Measurements from ENCODE around the gene TRAF3.
"Not testable (repeated sequence)": the region's sequence is repeated elsewhere in the genome, so short reads cannot be mapped to it uniquely, and the experiment has no call there.

The TRAF3 gene

DNA sequence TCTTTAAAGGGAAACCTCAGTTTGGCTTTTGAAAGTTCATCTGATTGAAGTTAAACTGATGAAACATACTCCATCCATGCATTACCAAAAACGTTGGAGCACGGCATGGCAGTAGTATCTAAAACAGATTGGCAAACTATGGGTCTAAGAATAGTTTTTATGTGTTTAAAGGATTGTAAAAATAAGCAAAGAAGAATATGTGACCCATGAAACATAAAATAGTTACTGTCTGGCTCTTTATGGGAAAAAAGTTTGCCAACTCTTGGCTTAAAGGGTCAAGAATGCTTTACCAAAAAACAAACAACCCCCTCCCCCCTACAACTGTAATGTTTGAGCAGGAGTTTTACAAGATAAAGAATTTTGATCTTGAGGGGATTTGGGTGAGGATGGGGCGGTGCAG, 32.6 kb downstream of the TRAF3 start:
- DNase-seq, result no peak

DNA sequence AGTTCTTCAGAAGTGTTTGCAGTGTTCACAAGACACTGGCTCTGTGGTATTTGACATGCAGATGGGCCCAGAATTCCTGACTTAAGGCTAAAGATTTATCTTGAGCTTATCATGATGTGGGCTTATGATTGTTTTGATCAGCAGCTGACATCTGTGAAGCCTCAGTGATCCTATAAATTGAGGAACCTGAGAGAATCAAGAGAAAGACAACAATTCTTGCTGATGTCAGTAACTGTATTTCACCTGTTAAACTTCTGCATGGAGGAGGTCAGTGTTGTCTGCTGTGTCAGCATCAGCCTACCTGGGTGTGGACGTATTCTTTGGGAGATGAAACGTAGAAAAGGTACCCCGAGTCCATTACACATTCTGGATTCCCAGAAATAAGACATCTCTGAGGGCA, 33.3 kb downstream of the TRAF3 start:
- peak; percentile 38 for DNase-seq

DNA sequence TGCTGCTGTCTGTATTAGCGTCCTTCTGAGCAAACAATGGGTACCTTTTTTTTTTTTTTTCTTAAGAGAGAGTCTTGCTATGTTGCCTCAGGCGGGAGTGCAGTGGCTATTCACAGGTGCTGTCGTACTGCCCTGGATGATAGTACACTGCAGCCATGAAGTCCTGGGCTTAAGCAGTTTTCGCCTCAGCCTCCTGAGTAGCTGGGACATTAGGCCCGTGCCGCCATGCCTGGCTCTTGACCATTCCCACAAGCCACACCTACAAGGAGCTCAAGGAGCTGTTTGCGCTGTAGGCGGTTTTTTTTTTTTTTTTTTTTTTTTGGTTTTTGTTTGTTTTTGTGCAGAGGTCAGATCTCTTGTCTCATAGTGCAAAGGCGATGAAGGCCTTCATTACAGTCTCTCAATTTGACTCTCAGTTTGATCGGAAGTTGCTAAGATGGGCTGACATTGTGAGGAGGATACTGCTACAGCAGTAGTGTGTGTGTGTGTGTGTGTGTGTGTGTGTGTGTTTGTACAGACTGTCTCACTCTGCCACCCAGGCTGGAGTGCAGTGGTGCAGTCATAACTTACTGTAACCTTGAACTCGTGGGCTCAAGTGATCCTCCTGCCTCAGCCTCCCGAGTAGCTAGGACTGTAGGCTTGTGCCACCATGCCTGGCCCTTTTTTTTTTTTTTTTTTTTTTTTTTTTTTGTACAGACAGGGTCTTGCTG, 34.2 kb downstream of the TRAF3 start:
- DNase-seq, result no peak

DNA sequence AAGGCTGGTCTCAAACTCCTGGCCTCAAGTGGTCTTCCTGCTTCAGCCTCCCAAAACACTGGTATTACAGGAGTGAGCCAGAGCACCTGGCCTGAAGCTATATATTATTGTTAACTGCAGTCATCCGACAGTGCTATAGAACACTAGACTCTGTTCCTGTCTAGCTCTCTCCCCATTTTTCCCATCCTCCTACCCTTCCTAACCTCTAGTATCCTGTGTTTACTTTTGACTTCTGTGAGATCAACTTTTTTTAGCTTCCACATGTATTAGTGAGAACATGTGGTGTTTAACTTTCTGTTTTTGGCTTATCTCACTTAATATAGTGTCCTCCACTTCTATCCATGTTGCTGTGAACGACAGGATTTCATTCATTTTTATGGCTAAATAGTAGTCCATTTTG, 34.7 kb downstream of the TRAF3 start:
- no peak for DNase-seq

DNA sequence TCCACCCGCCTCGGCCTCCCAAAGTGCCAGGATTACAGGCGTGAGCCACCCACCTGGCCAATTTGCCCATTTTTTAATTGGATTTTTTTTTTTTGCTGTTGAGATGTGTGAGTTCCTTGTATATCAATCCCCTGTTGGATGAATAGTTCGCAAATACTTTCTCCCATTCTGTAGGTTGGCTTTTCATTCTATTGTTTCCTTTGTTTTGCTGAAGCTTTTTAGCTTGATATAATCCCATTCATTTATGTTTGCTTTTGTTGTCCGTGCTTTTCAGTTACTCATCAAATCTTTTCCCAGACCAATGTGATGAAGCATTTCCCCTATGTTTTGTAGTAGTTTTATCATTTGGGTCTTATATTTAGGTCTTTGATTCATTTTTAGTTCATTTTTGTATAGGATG, 36.4 kb downstream of the TRAF3 start:
- no peak for DNase-seq

DNA sequence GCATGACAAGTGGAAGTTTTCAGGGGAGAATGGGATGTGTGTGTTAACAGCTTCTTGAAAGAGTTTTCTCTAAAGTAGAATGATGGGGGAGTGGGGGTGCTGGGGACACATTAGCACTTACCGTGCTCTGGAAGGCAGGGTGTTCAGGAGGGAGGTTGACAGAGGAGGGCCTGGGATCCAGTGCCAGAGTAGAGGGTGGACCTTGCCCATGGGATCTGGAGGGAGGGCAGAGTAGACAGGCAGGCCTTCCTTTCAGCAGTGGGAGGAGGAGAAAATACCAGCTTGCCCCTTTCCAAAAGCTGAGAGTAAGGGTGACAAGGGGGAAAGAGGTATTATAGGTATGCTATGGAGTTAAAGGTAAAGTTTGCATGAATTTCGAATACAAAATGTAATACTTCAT, 40.1 kb downstream of the TRAF3 start:
- DNase-seq, result no peak

DNA sequence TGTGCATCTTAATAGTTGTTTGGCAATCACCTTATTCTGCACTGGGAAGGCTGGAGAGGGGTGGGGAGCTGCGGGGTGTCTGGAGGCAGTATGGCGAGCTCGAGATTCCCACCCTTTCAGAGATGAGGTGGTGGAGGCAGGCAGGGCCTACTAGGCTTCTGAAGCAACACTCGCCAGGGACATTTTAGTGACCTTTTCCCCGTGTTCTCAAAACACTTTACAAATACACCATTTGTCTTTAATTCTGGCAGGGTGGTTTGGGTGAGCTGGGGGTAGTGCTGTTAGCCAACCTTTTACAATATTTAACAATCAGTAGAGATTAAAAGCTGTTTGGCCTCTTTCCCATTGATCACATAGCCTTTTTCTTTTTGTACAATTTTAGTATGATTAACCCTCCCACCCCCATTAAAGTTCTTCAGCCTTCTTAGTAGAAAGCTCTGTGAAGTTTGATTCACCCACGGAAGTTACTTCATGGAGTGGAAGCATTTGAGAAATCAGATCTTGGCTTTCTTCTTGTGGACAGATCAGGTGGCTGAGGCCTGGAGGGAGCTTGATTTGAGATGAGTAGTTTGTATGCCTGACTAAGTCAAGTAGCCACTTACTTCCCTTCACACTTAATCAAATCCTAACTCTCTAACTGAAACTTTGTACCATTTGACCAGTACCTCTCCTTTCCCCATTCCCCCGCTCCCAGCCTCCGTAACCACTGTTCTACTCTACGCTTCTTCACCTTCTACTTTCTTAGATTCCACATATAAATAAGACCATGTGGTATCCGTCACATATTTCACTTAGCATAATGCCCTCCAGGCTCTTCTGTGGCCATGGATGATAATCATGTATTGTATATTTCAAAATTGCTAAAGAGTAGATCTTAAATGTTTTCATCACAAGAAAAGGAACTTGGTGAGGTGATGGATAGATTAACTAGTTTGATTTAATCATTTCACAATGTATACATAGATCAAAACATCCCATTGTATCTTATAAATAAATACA, 41.0 kb downstream of the TRAF3 start:
- no peak for DNase-seq

DNA sequence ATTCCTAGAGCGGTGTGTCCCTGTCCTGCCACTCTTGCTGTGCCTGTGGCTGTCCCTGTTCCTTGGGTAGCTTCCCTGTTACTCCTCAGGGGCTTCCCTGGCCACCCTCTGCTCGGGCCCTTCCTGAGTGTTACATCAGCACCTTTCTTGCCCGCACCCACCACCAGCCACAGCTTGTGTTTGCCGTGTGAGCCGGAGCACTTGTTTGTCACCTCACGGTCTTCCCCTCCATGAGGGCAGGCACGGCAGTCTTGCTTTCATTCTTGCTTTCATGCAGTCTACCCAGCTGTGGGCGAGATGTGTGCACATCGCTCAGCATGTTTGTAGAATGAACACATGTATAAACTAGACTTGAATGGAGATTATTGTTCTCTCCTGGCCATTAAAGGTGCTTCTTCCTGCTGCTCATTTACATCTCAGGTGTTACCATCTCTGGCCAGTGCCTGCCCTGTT, 42.0 kb downstream of the TRAF3 start:
- DNase-seq, result peak; percentile 56

DNA sequence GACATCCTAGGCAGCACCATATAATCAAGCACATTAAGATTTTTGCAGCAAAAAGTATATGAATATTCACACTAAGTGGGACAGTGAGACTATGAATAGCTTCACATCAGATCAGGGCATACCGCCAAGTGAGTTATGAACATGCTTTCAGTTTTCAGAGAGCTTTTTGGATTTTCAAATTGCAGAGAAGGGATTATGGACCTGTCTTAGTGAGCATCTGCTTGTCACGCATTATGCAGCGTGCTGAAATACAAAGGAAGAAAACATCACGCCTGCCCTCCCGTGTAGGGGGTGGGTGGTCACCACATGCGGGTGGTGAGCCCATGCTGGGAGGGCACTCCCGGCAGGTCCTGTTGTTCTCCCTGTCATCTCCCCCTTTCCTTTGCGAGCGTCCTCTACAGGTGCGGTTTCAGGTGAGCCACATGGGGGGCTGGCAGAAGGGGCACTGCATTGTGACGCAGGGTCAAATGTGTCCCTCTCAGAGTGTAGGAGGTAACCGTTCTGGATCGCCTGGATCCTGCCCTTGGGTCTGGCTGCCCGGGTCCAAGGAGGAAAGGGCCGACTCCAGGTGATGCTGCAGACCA, 42.6 kb downstream of the TRAF3 start:
- peak; percentile 60 for DNase-seq

DNA sequence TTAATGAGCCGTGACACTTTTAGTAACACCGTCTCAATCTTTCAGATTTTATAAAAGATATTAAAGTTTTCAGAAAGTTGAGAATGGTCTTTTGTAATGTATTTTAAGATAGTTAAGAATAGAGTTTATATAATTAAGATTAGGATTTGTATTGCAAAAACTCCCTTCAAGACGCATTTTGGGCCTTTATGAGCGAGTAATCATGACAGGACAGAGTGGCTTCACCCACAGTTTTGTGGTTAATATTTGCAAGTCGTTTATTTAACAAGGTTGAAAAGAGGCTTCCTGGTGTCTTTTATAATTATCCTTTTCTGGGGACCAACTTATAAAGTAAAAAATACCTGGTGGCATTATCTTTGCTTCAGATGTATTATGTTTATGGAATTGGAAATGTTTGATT, 44.0 kb downstream of the TRAF3 start:
- no peak for DNase-seq

DNA sequence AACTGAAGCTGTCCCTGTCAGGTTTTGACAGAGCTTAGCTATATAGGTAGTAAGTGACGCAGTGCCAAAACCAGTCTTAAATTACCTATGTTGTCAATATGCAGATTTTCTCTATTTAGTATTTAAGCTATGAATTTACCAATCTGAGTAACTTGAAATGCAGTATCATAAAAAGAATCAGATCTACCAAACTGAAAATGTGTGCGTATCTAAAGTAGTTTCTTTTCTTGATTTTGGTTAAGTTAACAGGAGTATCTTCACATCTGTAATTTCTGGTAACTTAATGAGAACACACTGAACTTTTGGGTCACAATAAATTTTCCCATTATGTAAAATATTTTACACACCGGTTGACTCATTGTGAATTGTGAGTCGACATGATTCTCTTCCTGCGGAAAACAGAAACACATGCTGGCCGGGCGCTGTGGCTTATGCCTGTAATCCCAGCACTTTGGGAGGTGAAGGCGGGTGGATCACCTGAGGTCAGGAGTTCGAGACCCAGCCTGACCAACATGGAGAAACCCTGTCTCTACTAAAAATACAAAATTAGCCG, 45.1 kb downstream of the TRAF3 start:
- no peak for DNase-seq

DNA sequence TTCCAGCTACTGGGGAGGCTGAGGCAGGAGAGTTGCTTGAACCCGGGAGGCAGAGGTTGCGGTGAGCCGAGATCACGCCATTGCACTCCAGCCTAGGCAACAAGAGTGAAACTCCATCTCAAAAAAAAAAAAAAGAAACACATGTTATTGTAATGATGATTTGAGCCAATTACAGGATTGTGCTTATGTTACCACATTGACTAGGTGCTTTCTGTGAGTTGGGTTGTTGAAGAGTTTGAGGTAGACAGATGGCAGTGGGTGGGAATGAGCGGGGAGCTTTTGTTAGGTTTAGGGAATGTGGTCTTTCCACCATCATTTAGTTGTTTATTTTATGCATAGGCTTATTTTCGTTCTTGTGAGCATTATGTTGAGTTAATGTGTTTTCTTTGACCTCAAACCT, 45.6 kb downstream of the TRAF3 start:
- not testable (repeated sequence) for DNase-seq

DNA sequence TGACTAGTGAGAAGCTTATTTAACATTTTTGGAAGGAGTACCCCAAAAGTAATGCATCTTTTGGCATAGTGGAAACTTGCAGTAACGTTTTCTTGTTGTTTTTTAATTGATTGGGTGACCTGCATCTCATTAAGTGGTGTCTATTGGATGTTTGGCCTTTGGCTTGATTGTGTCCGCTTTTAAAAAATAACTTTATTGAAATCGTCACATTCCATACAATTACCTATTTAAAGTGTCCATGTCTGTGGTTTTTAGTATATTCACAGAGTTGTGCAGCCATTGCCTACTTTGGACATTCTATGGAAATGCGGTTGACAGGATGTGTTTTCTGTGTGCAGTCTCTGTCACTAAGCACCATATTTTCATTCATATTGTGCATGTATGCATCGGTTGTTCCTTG, 46.3 kb downstream of the TRAF3 start:
- no peak for DNase-seq

DNA sequence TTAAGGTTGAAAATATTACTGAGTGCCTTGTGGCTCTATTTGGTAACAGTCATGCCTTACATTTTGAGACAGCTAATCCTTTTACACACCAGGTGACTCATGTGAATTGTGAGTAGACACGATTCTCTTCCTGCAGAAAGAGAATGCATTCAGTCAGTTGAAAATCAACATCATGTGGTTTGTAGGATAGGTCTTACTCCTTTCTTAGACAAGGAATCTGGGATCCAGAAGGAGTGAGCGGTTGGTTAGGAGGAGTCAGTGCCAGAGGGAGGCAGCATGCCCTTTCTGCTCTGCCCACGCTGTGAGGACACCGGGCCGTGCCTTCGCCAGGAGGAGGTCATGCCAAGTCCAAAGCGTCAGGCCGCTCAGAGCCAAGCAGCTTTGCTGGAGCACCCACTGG, 47.6 kb downstream of the TRAF3 start:
- DNase-seq, result no peak

DNA sequence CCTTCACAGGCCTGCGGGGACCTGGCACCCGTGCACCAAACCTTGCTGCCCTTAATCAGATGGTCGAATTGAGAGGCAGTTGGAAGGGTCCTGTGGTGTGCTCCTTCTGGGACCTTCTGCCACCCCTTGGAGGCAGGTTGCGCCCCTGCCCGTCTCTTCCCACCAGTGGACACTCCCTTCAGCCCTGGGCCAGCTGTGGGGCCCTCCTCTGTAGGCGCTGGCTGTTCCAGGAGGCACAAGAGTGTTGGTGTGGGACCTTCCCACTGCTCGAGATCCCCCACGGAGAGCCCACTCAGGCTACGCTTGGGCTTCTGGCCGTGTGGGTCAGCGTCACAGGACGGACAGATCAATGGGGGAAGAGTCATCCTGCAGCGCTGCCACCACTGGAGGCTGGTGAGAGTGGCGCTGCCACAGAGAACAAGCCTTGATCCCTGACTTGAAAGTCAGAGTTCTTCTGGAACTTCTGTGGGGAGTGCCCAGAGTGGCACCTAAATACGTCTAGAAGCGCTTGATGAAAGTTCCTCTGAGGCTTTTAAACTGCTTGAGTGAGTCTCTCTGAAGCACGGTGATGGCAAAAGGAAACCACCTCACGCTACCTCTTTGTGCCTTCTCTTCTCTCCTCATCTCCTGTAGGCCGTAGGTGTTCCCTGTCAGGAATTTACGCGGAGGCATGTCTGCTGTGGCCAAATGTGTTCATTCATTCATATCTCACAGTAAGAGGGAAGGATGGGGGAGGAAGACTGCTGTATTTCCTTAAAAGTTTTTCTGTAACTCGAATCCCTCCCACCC, 48.3 kb downstream of the TRAF3 start:
- DNase-seq, result no peak

DNA sequence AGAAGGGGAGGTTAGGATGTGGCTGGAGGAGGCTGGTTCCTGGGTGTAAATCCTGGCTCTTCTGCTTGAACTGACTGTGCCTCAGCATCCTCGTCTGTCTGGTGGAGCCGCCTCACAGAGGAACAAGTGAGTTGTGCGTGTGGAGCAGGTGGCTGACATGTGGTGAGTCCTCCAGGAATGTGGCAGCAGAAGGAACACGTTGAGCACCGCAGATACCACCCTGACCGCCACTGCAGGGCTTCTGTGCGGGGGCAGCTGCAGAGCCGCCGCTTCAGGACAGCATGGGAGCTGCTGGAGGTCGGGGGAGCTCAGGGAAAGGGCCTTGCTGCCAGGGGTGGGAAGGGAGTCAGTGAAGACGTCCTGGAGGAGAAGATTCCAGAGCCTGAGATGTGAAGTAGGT, 48.9 kb downstream of the TRAF3 start:
- DNase-seq, result no peak

DNA sequence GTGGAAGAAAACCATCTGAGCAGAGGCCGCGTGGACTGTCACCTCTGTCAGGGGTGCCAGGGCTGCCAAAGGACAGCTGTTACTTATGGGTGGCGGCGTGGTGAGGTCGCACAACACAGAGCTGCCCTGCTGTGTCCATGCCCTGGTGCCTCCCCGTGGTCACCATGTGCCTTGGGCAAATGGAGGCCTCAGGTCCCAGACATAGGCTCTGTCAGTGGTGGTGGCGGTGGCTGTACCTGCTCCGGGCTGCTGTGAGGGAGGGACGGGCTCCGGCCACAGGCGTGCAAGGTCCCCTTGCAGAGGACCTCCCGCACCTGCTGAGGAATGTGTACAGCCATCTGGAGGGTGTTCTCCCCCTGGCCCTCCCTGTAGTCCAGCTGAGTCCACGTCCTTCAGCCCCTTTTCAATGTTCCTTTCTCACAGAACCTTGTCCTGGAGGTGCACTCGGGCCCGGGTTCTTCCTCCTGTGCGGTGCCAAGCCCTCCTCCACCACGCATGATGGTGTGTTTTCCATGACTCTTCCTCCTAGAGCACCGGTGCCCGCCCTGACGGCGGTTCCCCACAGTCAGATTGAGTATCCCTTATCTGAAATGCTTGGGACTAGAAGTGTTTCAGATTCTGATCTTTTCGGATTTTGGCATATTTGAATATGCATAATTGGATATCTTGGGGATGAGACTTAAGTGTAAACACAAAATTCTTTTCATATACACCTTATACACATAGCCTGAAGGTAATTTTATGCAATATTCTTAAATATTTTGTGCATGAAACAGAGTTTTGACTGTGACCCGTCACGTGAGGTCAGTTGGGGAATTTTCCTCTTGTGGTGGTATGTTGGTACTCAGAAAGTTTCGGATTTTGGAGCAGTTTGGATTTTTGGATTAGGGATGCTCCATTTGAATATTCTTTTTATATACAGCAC, 49.8 kb downstream of the TRAF3 start:
- no peak for DNase-seq

DNA sequence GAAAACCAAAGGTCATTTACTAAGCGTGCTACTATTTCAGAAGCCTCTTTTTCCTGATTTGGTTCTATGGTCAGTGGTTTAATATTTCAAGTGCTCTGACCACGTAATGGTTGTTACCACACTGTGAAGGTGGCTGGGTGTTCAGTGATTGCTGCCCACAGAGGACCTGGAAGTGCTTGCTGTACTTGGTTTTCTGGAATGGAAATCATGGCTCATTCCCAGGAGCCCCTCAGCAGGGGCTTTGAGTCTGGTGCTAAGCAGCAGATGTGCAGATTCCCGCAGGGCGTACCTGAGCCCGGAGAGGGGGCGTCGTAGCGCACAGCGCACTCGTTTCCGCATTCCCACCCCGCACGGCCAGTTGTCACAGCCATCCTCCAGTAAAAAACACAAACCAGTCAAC, 50.5 kb downstream of the TRAF3 start:
- DNase-seq, result no peak

DNA sequence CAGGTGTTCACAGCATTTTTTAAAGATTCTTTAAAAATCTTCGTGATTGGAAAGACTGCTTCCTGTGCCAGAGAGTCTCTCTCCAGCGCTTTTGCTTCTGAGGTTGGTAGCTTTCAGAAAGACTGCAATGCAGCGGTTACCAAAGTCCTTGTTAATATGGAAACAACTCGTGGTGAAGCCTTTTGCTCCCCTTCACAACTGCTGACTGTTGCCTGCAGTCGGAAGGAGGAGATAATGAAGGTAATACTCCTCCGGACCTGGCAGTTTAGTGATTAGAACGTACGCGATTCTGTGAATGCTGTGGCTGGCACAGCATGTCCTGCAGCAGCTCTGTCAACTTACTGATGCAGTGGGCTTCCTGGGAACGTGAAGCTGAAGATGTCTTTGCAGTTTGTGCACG, 50.9 kb downstream of the TRAF3 start:
- no peak for DNase-seq

DNA sequence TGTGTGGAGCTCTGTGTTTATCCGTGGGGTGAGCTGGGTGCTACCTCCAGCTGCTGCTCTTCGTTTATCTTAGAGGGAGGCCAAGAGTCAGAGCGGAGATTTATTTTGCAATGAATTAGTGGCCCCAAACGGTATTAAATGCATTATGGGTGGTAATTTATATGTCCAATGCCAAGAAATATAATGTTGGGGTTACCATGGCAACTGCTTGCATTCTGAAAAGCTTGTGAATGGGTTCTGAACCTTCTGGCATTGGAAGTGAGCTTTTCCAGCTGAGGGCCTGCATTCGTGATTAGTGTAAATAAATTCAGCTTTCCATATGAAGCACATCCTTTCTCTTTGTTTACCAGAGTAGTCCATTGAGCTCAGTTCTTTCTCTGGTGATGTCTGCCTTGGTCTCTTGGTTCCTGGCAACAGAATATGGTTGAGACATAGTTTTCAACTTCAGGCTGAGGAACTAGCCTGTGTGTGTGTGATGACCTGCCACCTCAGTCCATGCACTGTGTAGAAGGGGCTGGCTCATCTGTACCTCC, 51.8 kb downstream of the TRAF3 start:
- no peak for DNase-seq

DNA sequence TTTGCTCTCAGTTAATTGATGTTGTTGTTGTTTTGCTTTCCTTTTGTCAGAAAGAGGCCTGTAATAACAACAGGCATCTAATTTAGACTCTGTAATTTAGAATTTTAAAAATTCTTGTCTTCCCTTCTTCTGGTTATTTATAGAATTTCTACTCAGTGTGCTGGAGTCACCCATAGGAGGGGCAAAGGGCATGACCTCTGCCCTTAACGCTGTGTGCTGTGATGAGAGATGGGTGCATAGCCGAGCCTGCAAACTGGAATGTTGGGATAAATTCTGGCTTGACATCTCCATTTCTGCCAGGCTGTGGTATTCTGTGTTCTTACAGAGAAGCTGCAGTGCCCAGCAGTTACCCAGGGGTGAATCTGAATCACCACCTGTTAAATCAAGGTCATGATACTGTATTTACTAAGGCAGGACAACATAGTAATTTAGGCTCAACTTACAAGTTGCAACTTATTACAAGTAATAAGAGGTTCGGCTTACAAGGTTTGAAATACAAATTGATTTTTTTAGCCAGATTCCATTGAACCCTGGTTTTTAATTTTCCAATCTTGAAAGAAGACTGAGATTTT, 53.3 kb downstream of the TRAF3 start:
- no peak for DNase-seq
